Calu3 (cell line): ENCODE results near the gene HEBP2. TPM values are rescaled to one million over a fixed set of nuclear protein-coding genes. Genes with fewer than 3 reads are reported as not detected.

ENCODE experiments used
- BruUV-seq: library from RNA; stranded (reverse); fragments of 400-500 nt; replicated peaks from 2 replicates; lab custom pipeline; 2021; lab: Mats Ljungman, UMichigan
- CTCF ChIA-PET: fragments of 300-600 bp; sonication (Branson Sonifier 250); formaldehyde crosslinking; loops from one replicate; lab custom pipeline; 2022; ENCODE audit warnings: antibody characterized with exemption; lab: Charles Lee
- DNase-seq: peaks from one replicate; pipeline ENCODE4 v3.0.0; 2022
- H3K27ac Mint-ChIP-seq: one replicate; pipeline ENCODE4 v1.8.0; 2022; ENCODE audit warnings: mixed read lengths; ENCODE audit not compliant: unreplicated experiment
- H3K27me3 Mint-ChIP-seq: one replicate; pipeline ENCODE4 v1.8.0; 2022; ENCODE audit warnings: mixed read lengths; ENCODE audit not compliant: unreplicated experiment
- H3K36me3 Mint-ChIP-seq: one replicate; pipeline ENCODE4 v1.8.0; 2022; ENCODE audit warnings: mild to moderate bottlenecking, moderate library complexity, mixed read lengths; ENCODE audit not compliant: insufficient read depth, unreplicated experiment
- H3K4me1 Mint-ChIP-seq: one replicate; pipeline ENCODE4 v1.8.0; 2022; ENCODE audit warnings: mild to moderate bottlenecking, low read depth, mixed read lengths; ENCODE audit not compliant: unreplicated experiment
- H3K4me3 Mint-ChIP-seq: one replicate; pipeline ENCODE4 v1.8.0; 2022; ENCODE audit warnings: mild to moderate bottlenecking, low read depth, moderate library complexity, mixed read lengths; ENCODE audit not compliant: unreplicated experiment
- H3K9me3 Mint-ChIP-seq: one replicate; pipeline ENCODE4 v1.8.0; 2022; ENCODE audit warnings: low read depth, mixed read lengths; ENCODE audit not compliant: unreplicated experiment
- intact Hi-C: fragments of 100-400 bp; cut with micrococcal nuclease; formaldehyde crosslinking; loops from one replicate; pipeline ENCODE4 v1.10.0; 2022; ENCODE audit not compliant: unreplicated experiment
- microRNA-seq: library from miRNA; unstranded; fragments of <30 nt; microRNA quantifications from one replicate; pipeline ENCODE4 v1.2.0, GENCODE V29; 2022
- total RNA-seq: library from RNA; stranded (reverse); gene quantifications from 2 replicates; pipeline ENCODE4 v1.2.3, GENCODE V29; 2022
- TF ChIP-seq, protein P1 (sequence below): fragments of 200-600 bp; IDR thresholded peaks from one replicate; pipeline ENCODE4 v1.8.0; 2022; ENCODE audit warnings: antibody characterized with exemption; ENCODE audit not compliant: unreplicated experiment

HEBP2 gene
- total RNA-seq, 1 experiment from 2014 or later: 33.4 TPM

DNA sequence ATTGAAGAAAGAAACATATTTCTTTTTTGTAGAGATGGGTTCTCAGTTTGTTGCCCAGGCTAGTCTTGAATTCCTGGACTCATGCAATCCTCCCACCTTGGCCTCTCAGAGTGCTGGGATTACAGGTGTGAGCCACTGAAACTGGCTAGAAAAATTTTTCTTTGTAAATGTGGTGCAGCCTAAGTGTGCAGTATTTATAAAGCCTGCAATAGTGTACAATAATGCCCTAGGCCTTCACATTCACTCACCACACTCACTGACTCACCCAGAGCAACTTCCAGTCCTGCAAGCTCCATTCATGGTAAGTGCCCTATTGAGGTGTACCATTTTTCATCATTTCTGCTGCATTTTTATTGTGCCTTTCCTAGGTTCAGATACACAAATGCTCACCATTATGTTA lies 63.9 kb downstream of the HEBP2 start:
- peaks cover 41% of the 10 kb centered on the region for H3K4me1 Mint-ChIP-seq
- DNase-seq: no peak
- CTCF ChIA-PET: no interaction called here
- H3K36me3 Mint-ChIP-seq: peaks cover 29% of the 10 kb centered on the region
- no peak overlapping the region for H3K4me3 Mint-ChIP-seq
- intact Hi-C loops: no loop called here
- no TSS peak for BruUV-seq
- no peaks in the 10 kb centered on the region for H3K27me3 Mint-ChIP-seq
- no peaks in the 10 kb centered on the region for H3K9me3 Mint-ChIP-seq
- TF ChIP-seq, protein P1, sequence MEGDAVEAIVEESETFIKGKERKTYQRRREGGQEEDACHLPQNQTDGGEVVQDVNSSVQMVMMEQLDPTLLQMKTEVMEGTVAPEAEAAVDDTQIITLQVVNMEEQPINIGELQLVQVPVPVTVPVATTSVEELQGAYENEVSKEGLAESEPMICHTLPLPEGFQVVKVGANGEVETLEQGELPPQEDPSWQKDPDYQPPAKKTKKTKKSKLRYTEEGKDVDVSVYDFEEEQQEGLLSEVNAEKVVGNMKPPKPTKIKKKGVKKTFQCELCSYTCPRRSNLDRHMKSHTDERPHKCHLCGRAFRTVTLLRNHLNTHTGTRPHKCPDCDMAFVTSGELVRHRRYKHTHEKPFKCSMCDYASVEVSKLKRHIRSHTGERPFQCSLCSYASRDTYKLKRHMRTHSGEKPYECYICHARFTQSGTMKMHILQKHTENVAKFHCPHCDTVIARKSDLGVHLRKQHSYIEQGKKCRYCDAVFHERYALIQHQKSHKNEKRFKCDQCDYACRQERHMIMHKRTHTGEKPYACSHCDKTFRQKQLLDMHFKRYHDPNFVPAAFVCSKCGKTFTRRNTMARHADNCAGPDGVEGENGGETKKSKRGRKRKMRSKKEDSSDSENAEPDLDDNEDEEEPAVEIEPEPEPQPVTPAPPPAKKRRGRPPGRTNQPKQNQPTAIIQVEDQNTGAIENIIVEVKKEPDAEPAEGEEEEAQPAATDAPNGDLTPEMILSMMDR: no peak
- H3K27ac Mint-ChIP-seq: no peak overlapping the region

DNA sequence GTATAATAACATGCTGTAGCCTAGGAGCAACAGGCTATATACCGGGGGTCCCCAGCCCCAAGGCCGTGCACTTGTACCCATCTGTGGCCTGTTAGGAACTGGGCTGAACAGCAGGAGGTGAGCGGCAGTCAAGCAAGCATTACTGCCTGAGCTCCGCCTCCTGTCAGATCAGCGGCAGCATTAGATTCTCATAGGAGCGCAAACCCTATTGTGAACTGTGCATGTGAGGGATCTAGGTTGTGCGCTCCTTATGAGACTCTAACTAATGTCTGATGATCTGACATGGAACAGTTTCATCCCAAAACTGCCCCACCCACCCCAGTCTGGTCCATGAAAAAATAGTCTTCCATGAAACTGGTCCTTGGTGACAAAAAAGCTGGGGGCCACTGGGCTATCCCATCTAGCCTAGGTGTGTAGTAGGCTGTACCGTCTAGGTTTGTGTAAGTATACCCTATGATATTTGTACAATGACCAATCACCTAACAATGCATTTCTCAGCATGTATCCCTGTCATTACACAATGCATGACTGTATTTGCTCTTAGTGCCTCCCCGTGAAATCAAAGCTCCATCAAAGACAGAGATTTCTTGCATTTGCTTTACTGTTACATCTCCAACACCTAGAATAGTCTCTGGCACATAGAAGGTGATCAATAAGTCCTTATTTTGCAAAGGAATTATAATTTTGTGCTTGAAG lies 64.4 kb downstream of the HEBP2 start:
- no TSS peak for BruUV-seq
- TF ChIP-seq, protein P1: no peak
- Mint-ChIP-seq H3K9me3 (no peaks in the 10 kb centered on the region), H3K4me1 (peaks cover 41% of the 10 kb centered on the region), H3K4me3 (peak overlapping the region; percentile 23), H3K36me3 (peaks cover 25% of the 10 kb centered on the region), H3K27me3 (no peaks in the 10 kb centered on the region), H3K27ac (peak overlapping the region; percentile 64)
- no peak for DNase-seq
- CTCF ChIA-PET: interaction anchor here (1.1 kb wide), 1 partner anchor 19 kb away, joined by 4 read pairs; no protein-coding TSS in a partner anchor
- intact Hi-C loops: no loop called here

Small RNA genes lying within 50 kb of the gene (microRNA-seq; reads per million reads assigned to microRNA genes)
- 10.5 reads per million, percentile 34 among the genes with 10 or more reads in this experiment for gene MIR3145

Other genes with a start within 250 kb of the HEBP2 start
- gene ARFGEF3, start 242.3 kb upstream of the HEBP2 start, total RNA-seq: 15.4 and 16.3 TPM in 2 replicates
- gene PBOV1, start 185.7 kb upstream of the HEBP2 start, total RNA-seq: not detected in 2 replicates
- gene SMIM28, start 26.3 kb upstream of the HEBP2 start, total RNA-seq: not detected in 2 replicates
- 26.6 and 26.8 TPM in 2 replicates for gene NHSL1, start 95.3 kb downstream of the HEBP2 start, total RNA-seq